GM13976 (cell line): Measurements from ENCODE around the gene STT3A.
"Not testable (repeated sequence)": the region's sequence is repeated elsewhere in the genome, so short reads cannot be mapped to it uniquely, and the experiment has no call there.

Experiments
- DNase-seq: peaks from one replicate; pipeline ENCODE4 v3.0.0; 2012; ENCODE audit warnings: low spot score
- CTCF ChIP-seq: IDR thresholded peaks from 2 replicates; pipeline ENCODE4 v1.5.1; 2012; ENCODE audit warnings: borderline replicate concordance, mild to moderate bottlenecking; ENCODE audit not compliant: insufficient read depth; ENCODE audit errors: extremely low read depth, missing control alignments, control extremely low read depth
- in situ Hi-C: fragments of 300-500 bp; cut with MboI; formaldehyde crosslinking; loops from one replicate; pipeline ENCODE4 v1.12.0; 2022; ENCODE audit warnings: low sequenced_read_pairs, mixed read lengths, inconsistent platforms; ENCODE audit not compliant: unreplicated experiment

Gene STT3A

GRCh38 chr11:125569915-125570621 lies 22.6 kb upstream of the STT3A start:
- DNase-seq: peak; percentile 26

GRCh38 chr11:125570952-125571351 lies 21.7 kb upstream of the STT3A start:
- no peak for TF ChIP-seq CTCF
- in situ Hi-C loops: no loop called here
- DNase-seq: no peak

More at GRCh38 chr11:125569915-125570621, 22.6 kb upstream of the STT3A start:
- no peak for TF ChIP-seq CTCF
- in situ Hi-C loops: no loop called here

DNA sequence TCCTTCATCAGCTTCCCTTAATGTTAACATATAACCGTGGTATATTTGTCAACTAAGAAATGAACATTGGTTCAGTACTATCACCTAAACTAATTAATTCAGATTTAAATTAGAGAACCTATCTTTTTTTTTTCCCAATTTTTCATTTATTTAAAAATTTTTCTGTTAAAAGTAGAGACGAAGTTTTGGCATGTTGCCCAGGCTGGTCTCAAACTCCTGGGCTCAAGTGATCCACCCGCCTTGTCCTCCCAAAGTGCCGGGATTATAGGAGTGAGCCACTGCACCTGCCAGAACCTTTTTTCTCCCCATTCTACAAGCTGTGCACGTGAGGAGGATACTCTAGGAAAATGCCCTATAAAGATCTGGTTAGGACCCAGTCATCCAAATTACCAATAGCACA lies 19.7 kb upstream of the STT3A start:
- TF ChIP-seq CTCF: no peak
- DNase-seq: no peak
- in situ Hi-C loops: no loop called here

GRCh38 chr11:125577181-125577580 lies 15.5 kb upstream of the STT3A start:
- DNase-seq, in situ Hi-C loops: not testable (repeated sequence)

DNA sequence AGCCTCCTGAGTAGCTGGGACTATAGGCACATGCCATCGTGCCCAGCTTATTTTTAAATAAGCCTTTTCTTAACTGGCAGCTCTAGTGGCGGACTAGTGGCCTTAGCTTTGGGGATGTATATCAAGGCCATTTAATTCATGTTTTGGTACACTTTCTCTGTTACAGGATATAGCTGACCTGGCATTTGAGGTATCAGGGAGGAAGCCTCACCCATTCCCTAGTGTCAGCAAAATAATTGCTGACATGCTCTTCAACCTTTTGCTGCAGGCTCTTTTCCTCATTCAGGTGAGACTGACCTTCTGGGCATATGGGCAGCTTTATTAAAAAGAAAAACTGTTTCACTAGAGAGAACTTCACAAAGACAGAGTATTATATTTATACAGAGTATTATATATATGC lies 13.9 kb upstream of the STT3A start:
- in situ Hi-C loops: no loop called here

DNA sequence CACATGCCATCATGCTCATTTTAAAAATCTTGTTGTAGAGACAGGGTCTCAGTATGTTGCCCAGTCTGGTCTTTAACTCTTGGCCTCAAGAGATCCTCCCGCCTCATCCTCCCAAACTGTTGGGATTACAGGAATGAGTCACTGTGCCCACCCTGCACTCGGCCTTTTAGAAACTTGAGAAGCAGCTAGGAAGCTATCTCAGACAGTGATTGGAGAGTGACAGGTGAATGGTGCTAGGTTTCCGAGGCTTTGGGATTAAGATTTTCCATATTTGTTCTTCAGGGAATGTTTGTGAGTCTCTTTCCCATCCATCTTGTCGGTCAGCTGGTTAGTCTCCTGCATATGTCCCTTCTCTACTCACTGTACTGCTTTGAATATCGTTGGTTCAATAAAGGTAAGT lies 12.8 kb upstream of the STT3A start:
- no peak for DNase-seq
- TF ChIP-seq CTCF: no peak
- in situ Hi-C loops: no loop called here

More for the DNA sequence above, 13.9 kb upstream of the STT3A start:
- DNase-seq: no peak
- TF ChIP-seq CTCF: no peak

DNA sequence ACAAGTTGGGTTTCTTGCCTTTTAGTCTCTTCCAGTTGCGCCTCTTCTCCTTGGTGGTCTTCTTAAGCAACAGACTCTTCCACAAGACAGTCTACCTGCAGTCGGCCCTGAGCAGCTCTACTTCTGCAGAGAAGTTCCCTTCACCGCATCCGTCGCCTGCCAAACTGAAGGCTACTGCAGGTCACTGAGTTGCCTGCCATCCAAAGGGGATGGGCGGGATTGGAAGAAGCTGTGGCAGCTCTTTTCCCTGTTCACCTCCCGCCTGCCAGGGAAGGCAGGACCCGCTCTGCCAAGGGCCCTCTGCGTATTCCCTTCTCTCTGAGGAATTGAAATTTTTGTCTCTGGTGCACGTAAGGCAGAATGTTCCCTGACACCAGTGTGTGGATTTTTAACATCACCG lies 9.2 kb upstream of the STT3A start:
- no peak for TF ChIP-seq CTCF
- no peak for DNase-seq
- in situ Hi-C loops: no loop called here
